DMS 273 treated with DMSO at 0.1 percent for 48 hours (cell line): ENCODE data around the gene ANLN.
"Not testable (repeated sequence)": the region's sequence is repeated elsewhere in the genome, so short reads cannot be mapped to it uniquely, and the experiment has no call there.

Experiments used
- DNase-seq: peaks from one replicate; lab custom pipeline; 2025; lab: John Stamatoyannopoulos, UW

The ANLN gene

DNA sequence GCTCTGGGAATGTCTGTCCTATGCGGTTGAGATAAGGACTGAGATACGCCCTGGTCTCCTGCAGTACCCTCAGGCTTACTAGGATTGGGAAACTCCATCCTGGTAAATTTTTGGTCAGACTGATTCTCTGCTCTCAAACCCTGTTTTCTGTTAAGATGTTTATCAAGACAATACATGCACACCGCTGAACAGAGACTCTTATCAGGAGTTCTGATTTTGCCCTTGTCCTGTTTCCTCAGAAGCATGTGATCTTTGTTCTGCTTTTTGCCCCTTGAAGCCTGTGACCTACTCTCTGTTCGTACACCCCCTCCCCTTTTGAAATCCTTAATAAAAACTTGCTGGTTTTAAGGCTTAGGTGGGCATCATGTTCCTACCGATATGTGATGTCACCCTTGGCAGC is 76.3 kb downstream of the ANLN start:
- DNase-seq: not testable (repeated sequence)

DNA sequence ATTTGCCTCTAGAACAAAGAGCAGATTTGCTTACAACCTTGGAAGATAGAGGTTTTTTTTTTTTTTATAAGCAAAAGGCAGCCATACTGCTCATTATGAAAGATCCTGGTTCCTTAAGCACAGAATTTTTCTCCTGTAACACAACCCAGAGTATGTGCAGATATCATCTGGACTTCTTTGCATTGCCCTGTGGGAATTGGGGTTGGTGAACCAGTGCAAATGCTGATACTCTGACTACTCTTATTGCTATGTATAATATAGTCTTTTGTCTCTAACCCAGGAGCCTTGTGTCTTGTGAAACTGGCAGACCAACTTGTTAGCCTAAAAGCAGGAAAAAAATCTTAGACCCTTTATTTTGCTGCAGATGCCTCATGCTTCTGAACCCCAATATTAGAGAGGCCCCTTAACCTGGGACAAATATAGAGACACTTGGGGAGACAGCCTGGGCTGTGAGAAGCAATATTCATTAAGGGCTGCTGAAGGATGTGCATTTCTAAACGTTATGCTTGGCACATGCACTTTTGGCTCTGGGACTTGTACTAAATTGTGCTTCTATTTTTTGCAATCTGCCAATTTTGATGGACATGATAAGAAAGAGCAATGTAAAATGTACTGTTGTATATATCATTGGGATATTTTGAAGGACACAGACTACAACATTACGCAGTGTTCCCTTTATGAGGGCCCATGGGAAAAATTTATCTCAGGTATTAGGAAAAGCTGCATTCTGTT is 78.9 kb downstream of the ANLN start:
- DNase-seq: no peak

DNA sequence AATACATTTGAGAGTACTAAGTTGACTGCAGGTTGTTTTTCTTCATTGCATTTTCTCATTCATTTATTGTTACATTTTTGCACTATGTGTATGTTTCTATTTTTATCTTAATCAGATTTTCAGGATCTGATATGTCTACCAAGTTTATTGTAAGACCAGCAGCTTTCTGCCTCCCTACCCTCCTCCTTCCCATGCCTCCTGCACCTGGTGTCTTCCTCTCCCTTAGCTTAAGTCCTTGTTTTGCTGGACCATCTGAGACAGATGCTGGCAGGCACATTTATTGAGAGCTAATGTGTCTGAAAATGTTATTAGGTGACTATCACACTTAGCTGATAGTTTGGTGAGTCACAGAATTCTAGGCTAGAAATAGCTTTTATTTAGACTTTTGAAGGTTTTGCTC is 79.6 kb downstream of the ANLN start:
- DNase-seq: no peak

DNA sequence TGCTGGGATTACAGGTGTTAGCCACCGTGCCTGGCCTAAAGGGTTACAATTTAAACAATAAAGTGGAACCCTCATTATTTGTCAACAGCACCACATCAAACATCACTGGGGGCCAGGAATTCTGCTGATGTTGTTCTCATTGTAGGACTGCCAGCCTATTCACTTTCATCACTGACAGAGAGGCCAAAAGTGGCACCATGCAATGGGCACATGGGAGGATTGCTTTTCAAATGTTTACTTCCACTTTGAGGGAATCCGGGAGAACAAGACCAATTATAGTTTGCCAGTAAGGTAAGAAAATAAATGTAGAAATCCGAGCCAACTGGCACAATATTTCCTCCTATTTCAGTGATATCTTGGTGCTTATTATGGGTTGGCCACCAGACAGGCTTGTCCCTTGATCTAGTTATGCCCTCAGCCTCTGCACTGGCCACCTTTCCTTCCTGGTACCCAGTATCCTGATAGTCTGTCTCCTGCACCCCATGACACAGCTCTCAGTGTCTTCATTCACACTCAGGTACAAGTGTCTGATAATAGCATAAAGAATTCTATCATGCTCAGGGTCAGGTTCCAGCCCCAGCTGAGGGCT is 82.6 kb downstream of the ANLN start:
- no peak for DNase-seq

DNA sequence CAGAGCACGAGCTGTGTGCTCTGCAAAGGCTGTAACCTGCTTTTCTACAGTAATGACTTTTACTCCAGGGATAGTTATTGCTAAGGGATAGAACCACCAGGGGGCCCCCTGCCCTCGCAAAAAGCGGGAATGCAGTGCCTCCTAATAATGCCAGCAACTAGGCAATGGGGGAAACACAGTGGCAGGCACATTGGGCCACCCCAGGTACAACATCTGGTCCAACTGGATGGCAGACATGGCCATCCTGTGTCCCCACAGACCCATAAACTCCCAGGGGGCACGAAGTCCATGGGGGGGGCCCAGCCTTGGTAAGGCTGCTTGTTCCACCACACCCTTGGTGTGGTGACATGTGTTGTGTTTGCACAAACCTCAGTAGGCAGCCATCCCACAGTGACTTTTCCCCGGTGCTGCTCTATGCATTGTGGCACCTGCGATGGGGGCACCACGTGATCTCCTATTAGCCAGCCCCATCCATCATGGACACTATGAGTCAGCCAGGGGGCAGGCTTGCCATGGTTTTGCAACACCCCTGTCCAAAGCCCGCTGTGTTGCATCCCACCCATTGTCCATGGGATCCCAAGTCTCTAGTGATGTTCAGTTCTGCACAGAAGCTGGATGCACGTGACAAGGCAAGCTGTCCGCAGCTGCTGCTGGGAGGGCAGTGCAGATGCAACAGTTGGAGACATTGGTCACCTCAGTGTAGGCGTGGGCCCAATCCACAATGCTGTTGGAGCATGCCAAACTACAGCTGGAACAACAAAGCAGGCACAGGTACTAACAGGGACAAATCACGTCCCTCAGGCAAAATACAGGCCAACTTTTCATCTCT is 84.0 kb downstream of the ANLN start:
- DNase-seq: no peak

DNA sequence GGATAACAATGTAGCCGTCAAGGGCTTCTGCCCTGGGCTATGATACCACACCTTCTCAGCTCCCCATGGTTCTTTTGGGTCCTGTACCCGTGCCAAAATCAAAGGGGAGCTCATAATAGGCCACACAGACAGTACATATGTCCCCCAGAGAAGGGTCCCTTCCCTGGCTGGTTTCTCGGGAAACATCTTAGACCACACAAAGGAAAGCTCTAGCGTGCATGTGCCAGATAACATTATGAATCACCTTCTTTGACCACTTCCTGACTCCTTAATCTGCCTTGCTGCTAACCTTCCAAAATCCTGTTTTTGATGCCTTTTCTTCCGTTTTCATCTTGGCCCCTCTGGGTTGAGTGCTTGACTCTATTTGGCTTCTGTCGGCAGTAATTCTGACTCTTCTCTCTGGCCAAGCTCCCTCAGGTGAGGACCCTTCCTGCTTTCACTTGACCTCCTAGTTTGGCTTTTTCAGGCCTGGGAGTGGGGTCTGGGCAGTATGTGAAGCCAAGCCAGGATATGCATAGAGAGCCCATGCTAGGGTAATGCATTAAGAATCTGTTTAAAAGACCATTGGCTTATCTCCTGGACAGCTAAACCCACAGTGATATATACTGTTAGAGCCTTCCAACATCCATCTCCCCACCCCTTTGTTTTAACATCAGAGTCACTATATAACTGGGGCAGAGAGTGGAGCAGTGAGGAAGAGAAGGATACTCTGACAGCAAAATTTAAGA is 84.8 kb downstream of the ANLN start:
- DNase-seq: no peak

DNA sequence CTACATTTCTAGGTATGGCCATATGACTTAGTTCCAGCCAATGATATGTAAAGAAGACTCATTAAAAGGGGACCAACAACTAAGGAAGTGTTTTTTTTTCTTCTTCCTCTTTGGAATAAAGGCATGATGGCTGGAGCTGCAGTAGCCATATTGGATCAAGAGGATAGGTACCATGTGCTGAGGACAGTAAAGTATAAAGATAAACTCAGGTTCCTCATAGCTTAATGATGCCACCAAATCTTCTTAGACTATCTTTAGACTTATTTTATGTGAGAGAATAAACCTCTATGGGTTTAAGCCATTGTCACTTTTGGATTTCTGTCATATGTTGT is 85.3 kb downstream of the ANLN start:
- no peak for DNase-seq

DNA sequence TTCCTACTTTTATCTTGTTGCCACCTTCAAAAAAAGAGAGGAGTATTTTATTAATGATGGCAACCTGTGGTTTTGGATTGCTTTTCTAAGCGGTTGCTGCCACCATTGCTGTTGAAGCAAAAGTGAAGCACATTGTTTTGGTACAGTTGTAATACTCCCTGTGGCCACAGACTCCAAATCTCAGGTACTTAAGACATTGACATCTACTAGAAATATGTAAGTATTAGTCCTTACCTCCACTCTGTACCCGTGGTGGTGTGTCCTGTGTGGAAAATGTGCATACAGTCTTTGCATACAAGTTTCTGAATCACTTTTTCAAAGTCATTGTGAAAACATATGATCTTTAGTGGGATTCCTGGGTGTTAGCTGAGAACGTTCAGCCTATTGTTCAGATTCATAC is 85.7 kb downstream of the ANLN start:
- DNase-seq: no peak

DNA sequence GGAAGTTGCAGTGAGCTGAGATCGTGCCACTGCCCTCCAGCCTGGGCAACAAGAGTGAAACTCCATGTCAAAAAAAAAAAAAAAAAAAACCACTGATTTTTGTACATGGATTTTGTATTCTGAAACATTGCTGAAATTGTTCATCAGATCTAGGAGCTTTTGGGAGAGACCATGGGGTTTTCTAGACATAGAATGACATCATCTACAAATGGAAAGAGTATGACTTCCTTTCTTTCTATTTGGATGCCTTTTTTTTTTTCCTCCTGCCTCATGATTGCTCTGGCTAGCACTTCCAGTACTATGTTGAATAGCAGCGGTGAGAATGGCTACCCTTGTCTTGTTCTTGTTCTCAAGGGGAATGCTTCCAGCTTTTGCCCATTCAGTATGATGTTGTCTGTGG is 89.1 kb downstream of the ANLN start:
- DNase-seq: no peak

DNA sequence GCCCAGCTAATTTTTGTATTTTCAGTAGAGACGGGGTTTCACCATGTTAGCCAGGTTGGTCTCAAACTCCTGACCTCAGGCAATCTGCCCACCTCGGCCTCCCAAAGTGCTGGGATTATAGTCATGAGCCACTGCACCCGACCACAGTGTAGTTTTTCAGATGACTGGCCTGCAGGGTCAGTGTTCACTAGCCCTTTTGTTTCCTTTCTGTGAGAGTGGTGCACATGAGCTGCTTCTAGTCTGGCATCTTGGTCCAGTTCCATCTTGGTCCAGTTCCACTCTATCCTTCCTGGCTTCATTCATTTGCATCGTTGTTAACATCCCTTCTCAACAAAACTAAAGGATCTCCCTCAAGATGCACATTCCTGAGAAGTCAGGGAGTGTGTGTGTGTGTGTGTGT is 94.2 kb downstream of the ANLN start:
- DNase-seq: not testable (repeated sequence)

DNA sequence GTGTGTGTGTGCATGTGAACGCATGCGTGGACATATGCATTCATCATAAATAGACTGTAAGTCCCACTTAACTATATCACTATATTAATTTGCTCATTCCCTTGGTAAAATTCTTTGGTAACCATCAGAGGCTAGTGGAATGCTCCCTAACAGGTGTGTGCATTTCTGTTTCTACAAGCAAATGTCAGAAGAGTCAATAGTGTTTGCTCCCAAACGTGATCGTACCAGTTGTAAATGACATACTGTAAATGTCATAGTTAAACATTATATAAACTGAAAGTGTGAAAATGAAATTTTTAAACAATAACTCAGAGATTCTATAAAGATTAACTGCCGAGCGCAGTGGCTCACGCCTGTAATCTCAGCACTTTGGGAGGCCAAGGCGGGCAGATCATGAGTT is 94.6 kb downstream of the ANLN start:
- no peak for DNase-seq

DNA sequence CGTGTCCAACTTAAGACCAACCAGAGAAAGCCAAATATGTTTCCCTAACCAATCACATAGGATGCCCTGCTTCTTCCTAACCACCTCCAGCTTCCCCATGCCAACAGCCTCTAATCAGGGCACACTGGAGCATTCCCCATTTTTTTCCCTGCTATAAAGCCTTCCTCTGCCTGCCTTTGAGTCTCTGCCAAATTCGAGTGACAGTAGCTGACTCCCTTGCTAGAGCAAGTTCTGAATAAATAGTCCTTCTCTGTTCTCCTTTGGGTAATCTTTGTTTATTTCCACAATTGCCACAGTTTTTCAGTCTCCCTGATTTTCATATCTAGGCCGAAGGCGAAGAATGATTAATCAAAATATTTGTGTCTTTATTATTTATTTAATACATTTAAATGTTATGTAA is 96.7 kb downstream of the ANLN start:
- DNase-seq: no peak

DNA sequence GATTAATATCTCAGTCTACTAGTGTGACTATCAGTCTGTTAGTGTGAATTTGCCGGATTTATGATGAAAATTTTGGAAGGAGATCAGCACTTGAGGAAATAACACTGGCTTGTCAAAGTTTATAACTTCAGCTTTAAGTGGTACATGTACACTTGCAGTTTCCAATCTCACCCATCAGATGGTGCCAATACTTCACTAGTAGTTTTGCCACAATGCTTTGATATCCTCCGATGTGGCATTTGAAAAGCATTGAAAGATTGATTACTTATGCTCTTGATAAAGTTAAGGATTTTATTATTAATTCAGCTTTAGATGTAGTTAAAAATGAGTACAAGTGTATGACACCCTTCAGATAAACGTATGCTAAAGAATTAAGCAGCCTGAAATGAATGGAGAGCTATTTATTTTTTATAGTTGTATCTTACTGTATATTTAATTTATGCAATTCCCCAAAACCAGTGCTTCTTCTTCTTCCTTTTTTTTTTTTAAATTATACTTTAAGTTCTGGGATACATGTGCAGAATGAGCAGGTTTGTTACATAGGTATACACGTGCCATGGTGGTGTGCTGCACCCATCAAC is 98.2 kb downstream of the ANLN start:
- DNase-seq: peak; percentile 49

DNA sequence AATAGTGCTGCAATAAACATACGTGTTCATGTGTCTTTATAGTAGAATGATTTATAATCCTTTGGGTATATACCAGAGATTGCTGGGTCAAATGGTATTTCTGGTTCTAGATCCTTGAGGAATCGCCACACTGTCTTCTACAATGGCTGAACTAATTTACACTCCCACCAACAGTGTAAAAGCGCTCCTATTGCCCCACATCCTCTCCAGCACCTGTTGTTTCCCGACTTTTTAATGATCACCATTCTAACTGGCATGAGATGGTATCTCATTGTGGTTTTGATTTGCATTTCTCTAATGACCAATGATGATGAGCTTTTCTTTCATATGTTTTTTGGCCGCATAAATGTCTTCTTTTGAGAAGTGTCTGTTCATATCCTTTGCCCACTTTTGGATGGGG is 99.0 kb downstream of the ANLN start:
- not testable (repeated sequence) for DNase-seq

DNA sequence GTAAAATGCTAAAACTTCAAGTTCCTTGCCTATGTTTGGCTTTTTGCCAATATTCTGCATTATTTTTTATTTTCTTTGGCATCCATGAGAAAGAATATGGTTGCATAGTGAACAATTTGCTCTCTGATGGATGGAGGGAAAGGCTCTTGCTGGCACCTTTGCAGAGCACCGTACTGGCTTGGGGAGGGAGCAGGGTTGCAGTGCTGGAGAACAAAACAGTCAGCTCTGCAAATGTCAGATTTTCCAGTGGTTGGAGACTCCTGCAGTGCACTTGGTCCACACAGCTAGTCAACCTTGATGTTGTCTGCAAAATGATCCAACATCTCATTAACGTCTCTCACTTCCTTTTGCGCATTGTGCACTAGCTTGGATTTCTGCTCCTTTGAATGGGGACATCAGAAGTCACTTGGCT is 100.8 kb downstream of the ANLN start:
- no peak for DNase-seq

DNA sequence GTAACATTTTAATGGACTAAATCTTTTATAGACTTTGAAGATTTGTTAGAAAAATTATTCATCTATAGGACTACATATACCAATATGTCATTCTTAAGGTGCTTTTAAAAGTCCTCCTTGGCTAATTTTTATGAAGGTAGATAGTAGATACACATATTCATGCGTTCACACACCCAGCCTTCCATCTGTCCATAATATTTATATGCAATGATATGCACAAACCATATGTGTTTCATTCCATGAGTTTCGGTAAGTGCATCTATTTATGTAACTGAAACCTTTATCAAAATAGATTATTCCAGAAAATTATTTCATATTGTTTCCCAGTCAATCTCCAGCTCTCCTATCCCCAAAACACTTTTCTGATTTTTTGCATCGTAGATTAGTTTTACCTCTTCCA is 101.7 kb downstream of the ANLN start:
- no peak for DNase-seq

DNA sequence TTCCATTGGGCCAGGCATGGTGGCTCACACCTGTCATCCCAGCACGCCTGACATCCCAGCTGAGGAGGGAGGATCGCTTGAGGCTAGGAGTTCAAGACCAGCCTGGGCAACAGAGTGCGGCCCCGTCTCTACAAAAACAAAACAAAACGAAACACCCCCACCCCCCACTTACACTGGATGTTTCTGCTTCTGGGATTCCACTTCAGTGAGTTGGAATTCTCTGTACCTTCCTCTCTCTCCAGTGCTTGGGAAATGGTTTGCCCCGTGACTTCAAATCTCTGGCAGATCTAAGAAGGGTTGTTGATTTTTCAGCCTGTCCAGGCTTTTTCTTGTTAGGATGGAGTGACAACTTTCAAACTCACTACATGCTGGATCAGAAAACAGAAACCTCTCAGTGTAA is 106.9 kb downstream of the ANLN start:
- DNase-seq: no peak

DNA sequence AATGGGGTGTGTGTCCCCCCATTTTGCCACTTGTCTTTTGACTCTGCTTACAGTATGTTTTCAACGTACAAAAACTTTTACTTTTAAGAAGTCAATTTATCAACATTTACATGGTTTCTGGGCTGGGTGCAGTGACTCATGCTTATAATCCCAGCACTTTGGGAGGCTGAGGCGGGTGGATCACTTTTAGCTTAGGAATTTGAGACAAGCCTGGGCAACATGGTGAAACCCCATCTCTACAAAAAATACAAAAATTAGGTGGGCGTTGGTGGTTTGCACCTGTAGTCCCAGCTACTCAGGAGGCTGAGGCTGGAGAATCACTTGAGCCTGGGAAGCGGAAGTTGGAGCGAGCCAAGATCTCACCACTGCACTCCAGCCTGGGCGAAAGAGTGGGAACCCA is 107.5 kb downstream of the ANLN start:
- not testable (repeated sequence) for DNase-seq

DNA sequence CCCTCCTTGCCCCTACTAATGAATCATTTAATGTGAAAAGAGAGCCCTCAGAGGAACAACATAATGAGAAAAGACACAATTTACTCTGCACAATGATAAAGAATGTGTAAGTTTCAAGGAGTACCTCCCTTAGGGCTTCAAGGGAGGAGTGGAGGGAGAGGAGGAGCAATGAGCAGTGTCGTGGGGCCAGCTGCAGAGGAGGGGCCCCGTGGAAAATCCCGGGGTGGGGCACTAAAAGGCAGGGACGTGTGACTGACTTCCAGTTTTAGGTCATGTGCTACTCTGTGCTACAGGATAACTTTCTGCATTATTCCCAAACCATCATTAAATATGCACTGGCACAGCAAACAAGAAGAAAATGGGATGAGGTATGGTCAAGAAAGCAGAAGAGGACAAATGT is 108.1 kb downstream of the ANLN start:
- DNase-seq: no peak
